Measurements from ENCODE around the gene SYNE4. TPM values are rescaled to one million over a fixed set of nuclear protein-coding genes. Genes with fewer than 3 reads are reported as not detected.
A peak's percentile ranks its signal among the peaks of the same experiment; 100 is the strongest.

Gene SYNE4
- total and polyA plus RNA-seq, 2 of the 13 experiments (the other 11 are each of a cell fraction or from before 2014, with no cell fraction given), result 13.7 to 23.0 TPM

GRCh38 chr19:35995048-35995993 lies 13.3 kb downstream of the SYNE4 start, which contains the start of gene SDHAF1 (continued):
- TF ChIP-seq NFAT5 (CRISPR knock-in tag; IDR thresholded peaks at IDR 0.05), result no peak; the same call in 1 of the 2 replicates
- no peak for TF ChIP-seq ZFAT (CRISPR knock-in tag; conservative IDR thresholded peaks at IDR 0.05)
- peak; percentile 72 for TF ChIP-seq ZMYM4 (CRISPR knock-in tag; IDR thresholded peaks at IDR 0.05)
- peak; percentile 30; the same call in 1 of the 2 replicates for TF ChIP-seq ZNF138 (CRISPR knock-in tag; IDR thresholded peaks at IDR 0.05; ENCODE audit: low read depth)
- peak; percentile 67; the same call in 1 of the 2 replicates for TF ChIP-seq TARDBP (CRISPR knock-in tag; IDR thresholded peaks at IDR 0.05)
- no peak for TF ChIP-seq SMYD3 (CRISPR knock-in tag; IDR thresholded peaks at IDR 0.05)
- no peak for TF ChIP-seq PLRG1 (conservative IDR thresholded peaks at IDR 0.05)
- TF ChIP-seq RXRB (CRISPR knock-in tag; IDR thresholded peaks at IDR 0.05; ENCODE audit: borderline replicate concordance), result peak; percentile 46; the same call in 1 of the 2 replicates
- TF ChIP-seq ZNF124 (CRISPR knock-in tag; IDR thresholded peaks at IDR 0.05), result peak; percentile 69; the same call in 1 of the 2 replicates
- TF ChIP-seq MTA1 (CRISPR knock-in tag; IDR thresholded peaks at IDR 0.05; ENCODE audit: borderline replicate concordance), result peak; percentile 29; the same call in 1 of the 2 replicates
- 0 out of 2 replicates have a peak, but pooled peaks have one; percentile 81 for TF ChIP-seq KLF6 (CRISPR knock-in tag; IDR thresholded peaks at IDR 0.05)
- TF ChIP-seq ZNF326 (CRISPR knock-in tag; IDR thresholded peaks at IDR 0.05; ENCODE audit: borderline replicate concordance), result no peak
- TF ChIP-seq SMAD3 (CRISPR knock-in tag; IDR thresholded peaks at IDR 0.05), result no peak
- peak; percentile 56 for TF ChIP-seq XRCC5 (optimal IDR thresholded peaks at IDR 0.05; ENCODE audit: low read length)
- no peak for TF ChIP-seq NONO (IDR thresholded peaks at IDR 0.05)
- TF ChIP-seq NONO (CRISPR knock-in tag; conservative IDR thresholded peaks at IDR 0.05), result peak; percentile 83
- peak; percentile 93 to 94 for TF ChIP-seq POLR2A (IDR thresholded peaks at IDR 0.05; ENCODE audit: insufficient read depth in 1 of 2, low read depth in 2 of 2, low read length in 2 of 2)
- TF ChIP-seq ZNF784 (CRISPR knock-in tag; IDR thresholded peaks at IDR 0.05; ENCODE audit: borderline replicate concordance), result no peak; the same call in 1 of the 2 replicates
- TF ChIP-seq FOSL1 (CRISPR knock-in tag; IDR thresholded peaks at IDR 0.05; ENCODE audit: borderline replicate concordance), result no peak
- TF ChIP-seq TP53 (CRISPR knock-in tag; conservative IDR thresholded peaks at IDR 0.05), result no peak
- TF ChIP-seq BCLAF1 (IDR thresholded peaks at IDR 0.05), result no peak
- no peak for TF ChIP-seq ZNF282 (IDR thresholded peaks at IDR 0.05; ENCODE audit: partially characterized antibody)

All from HepG2 (cell line).